GM12878 (cell line): ENCODE measurements around the gene CRIM1. TPM values are rescaled to one million over a fixed set of nuclear protein-coding genes. Genes with fewer than 3 reads are reported as not detected.

Experiments used
- ATAC-seq: fragments of 200-7000 bp; cut with Tn5 transposase; 3 replicates; pipeline ENCODE4 v1.9.1; 2020; ENCODE audit warnings: mild to moderate bottlenecking, moderate library complexity
- BruUV-seq: library from RNA; stranded (reverse); fragments of 400-500 nt; replicated peaks from 2 replicates; lab custom pipeline; 2021; lab: Mats Ljungman, UMichigan
- CTCF ChIA-PET: fragments of 300-600 bp; sonication (Branson Sonifier 250); formaldehyde crosslinking; extraction: SDS; loops from one replicate; lab custom pipeline; 2021; ENCODE audit warnings: inconsistent platforms; lab: Yijun Ruan, JAX
- POLR2A ChIA-PET: fragments of 350-600 bp; formaldehyde crosslinking; extraction: SDS; loops from one replicate; lab custom pipeline; 2021; ENCODE audit warnings: inconsistent platforms; lab: Charles Lee
- RAD21 ChIA-PET: fragments of 300-600 bp; sonication (Branson Sonifier 250); formaldehyde crosslinking; loops from one replicate; lab custom pipeline; 2023; ENCODE audit warnings: antibody characterized with exemption; ENCODE audit not compliant: unreplicated experiment; lab: Charles Lee
- SMC1A ChIA-PET: fragments of 300-600 bp; sonication (Branson Sonifier 250); formaldehyde crosslinking; loops from one replicate; lab custom pipeline; 2023; ENCODE audit not compliant: unreplicated experiment, uncharacterized antibody; lab: Charles Lee
- DNase-seq: peaks from one replicate; pipeline ENCODE4 v3.0.0-alpha.2; 2011; ENCODE audit warnings: low read depth, low spot score
- FAIRE-seq: peaks from 3 replicates; lab custom pipeline; 2011; peaks lifted over from hg19 to GRCh38; lab: Jason Lieb, UNC
- H2AFZ ChIP-seq: 2 replicates; pipeline ENCODE4 v1.6.0; 2011; ENCODE audit warnings: low read depth, low read length, control low read depth; ENCODE audit not compliant: control insufficient read depth
- H3K27ac ChIP-seq: 2 replicates; pipeline ENCODE4 v1.5.1; 2011; ENCODE audit warnings: control low read depth; ENCODE audit not compliant: control insufficient read depth, insufficient read depth
- H3K27me3 ChIP-seq, 2 experiments: replicated peaks in 1 of 2; 2 replicates each; pipeline versions ENCODE4 v1.6.0 to v1.6.1; 2011; ENCODE audit warnings: low read length in 1 of 2; ENCODE audit not compliant: control insufficient read depth in 2 of 2, insufficient read depth in 2 of 2
- H3K36me3 ChIP-seq, 2 experiments: 2 replicates each; pipeline ENCODE4 v1.5.1; 2011; ENCODE audit warnings: low read length in 1 of 2; ENCODE audit not compliant: control insufficient read depth in 2 of 2, insufficient read depth in 2 of 2
- H3K4me1 ChIP-seq: 2 replicates; pipeline ENCODE4 v1.6.1; 2011; ENCODE audit warnings: mild to moderate bottlenecking, low read length, moderate library complexity, mixed read lengths; ENCODE audit not compliant: control insufficient read depth, insufficient read depth
- H3K4me2 ChIP-seq: 2 replicates; pipeline ENCODE4 v1.6.0; 2011; ENCODE audit warnings: control low read depth; ENCODE audit not compliant: control insufficient read depth, insufficient read depth
- H3K4me3 ChIP-seq: fragments of 200-600 bp; sonication (generic); 2 replicates; pipeline ENCODE4 v1.5.1; 2016
- H3K79me2 ChIP-seq: 2 replicates; pipeline ENCODE4 v1.6.0; 2011; ENCODE audit warnings: low read length; ENCODE audit not compliant: control insufficient read depth, insufficient read depth
- H3K9ac ChIP-seq: 2 replicates; pipeline ENCODE4 v1.8.0; 2011; ENCODE audit warnings: low read length, control low read depth, mixed read lengths; ENCODE audit not compliant: control insufficient read depth, insufficient read depth
- H3K9me3 ChIP-seq: replicated peaks from 3 replicates; pipeline ENCODE4 v1.5.1; 2011; ENCODE audit warnings: mild to moderate bottlenecking, low read length; ENCODE audit not compliant: control insufficient read depth, insufficient read depth
- H4K20me1 ChIP-seq: 2 replicates; pipeline ENCODE4 v1.6.0; 2011; ENCODE audit not compliant: control insufficient read depth, insufficient read depth
- BMI1 ChIP-seq: fragments of 450-650 bp; IDR thresholded peaks from 2 replicates; pipeline ENCODE4 v1.6.1; 2016; ENCODE audit warnings: mild to moderate bottlenecking, moderate library complexity, borderline replicate concordance
- CEBPB ChIP-seq, 2 experiments: fragments of 150-350 bp in 1 of 2; IDR thresholded peaks; 2 replicates each; pipeline ENCODE4 v1.6.1; 2012 to 2014; ENCODE audit warnings: low read depth in 2 of 2, low read length in 2 of 2, borderline replicate concordance in 1 of 2, inconsistent platforms in 1 of 2
- CREB1 ChIP-seq: IDR thresholded peaks from 2 replicates; pipeline ENCODE4 v1.6.1; 2012; ENCODE audit warnings: low read depth, mild to moderate bottlenecking, inconsistent platforms
- E2F8 ChIP-seq: fragments of 450-650 bp; IDR thresholded peaks from 2 replicates; pipeline ENCODE4 v1.6.1; 2018; ENCODE audit warnings: mild to moderate bottlenecking, low read depth, moderate library complexity; ENCODE audit not compliant: partially characterized antibody
- EED ChIP-seq: sonication (generic); IDR thresholded peaks from 2 replicates; pipeline ENCODE4 v1.6.1; 2016; ENCODE audit warnings: antibody characterized with exemption, low read depth
- GABPA ChIP-seq: IDR thresholded peaks from 2 replicates; pipeline ENCODE4 v1.6.1; 2014; ENCODE audit warnings: antibody characterized with exemption, low read depth, mild to moderate bottlenecking, inconsistent platforms
- IKZF2 ChIP-seq, 2 experiments: fragments of 450-650 bp; IDR thresholded peaks; 2 replicates each; pipeline ENCODE4 v1.6.1; 2017; ENCODE audit warnings: mild to moderate bottlenecking in 2 of 2, moderate library complexity in 2 of 2
- MEF2A ChIP-seq: IDR thresholded peaks from 2 replicates; pipeline ENCODE4 v1.6.1; 2011; ENCODE audit warnings: low read depth, mild to moderate bottlenecking, low read length, moderate library complexity; ENCODE audit not compliant: insufficient read depth
- RAD51 ChIP-seq: fragments of 450-650 bp; IDR thresholded peaks from 2 replicates; pipeline ENCODE4 v1.6.1; 2016; ENCODE audit warnings: moderate library complexity, mild to moderate bottlenecking, inconsistent platforms
- RUNX3 ChIP-seq: IDR thresholded peaks from 2 replicates; pipeline ENCODE4 v1.6.1; 2012; ENCODE audit warnings: low read length, inconsistent platforms
- SPI1 ChIP-seq: IDR thresholded peaks from 2 replicates; pipeline ENCODE4 v1.6.1; 2011; ENCODE audit warnings: low read depth, mild to moderate bottlenecking, low read length, moderate library complexity, borderline replicate concordance; ENCODE audit not compliant: insufficient read depth
- WGBS: methylation state at CpG from one replicate; pipeline ENCODE4 v1.1.6; 2016; ENCODE audit warnings: low lambda C conversion rate; ENCODE audit not compliant: insufficient replicate concordance, insufficient coverage; ENCODE audit errors: missing lambda C conversion rate; 5-methylcytosine and 5-hydroxymethylcytosine counted together
- in situ Hi-C: fragments of 300-500 bp; cut with MboI; formaldehyde crosslinking; loops from 9 replicates; pipeline ENCODE4 v1.14.3; 2018; ENCODE audit warnings: mixed read lengths
- intact Hi-C: fragments of 100-400 bp; cut with micrococcal nuclease; formaldehyde crosslinking; loops from one replicate; pipeline ENCODE4 v1.14.2; 2022; ENCODE audit not compliant: unreplicated experiment
- polyA plus RNA-seq, 11 experiments: library from polyadenylated mRNA; depleted of rRNA in 4 of 11; unstranded in 6 of 11; stranded (reverse) in 5 of 11; fragments of >200 nt; fragmentation: Nextera tagmentation in 4 of 11; fragmentation: Illumina TruSeq in 1 of 11; extraction: Ambion mirVana in 4 of 11; extraction: Trizol in 1 of 11; gene quantifications; 1 replicate in 1 of 11; 2 replicates in 10 of 11; pipeline versions ENCODE4 v1.2.1 to v1.2.3, GENCODE V29; 2011 to 2016; ENCODE audit warnings: inconsistent platforms in 2 of 11, missing spikeins in 2 of 11, low read depth in 1 of 11
- total RNA-seq, 4 experiments: library from RNA; depleted of rRNA in 3 of 4; stranded (reverse); fragments of >200 nt in 3 of 4; fragmentation: Illumina TruSeq in 1 of 4; extraction: Trizol in 1 of 4; gene quantifications; 2 replicates each; pipeline versions ENCODE4 v1.2.1 to v1.2.3, GENCODE V29; 2013 to 2021
- TF ChIP-seq, protein P1 (sequence below): IDR thresholded peaks from 2 replicates; pipeline ENCODE4 v1.6.1; 2012; ENCODE audit warnings: low read length, inconsistent platforms
- TF ChIP-seq, protein P2 (sequence below), 3 experiments: IDR thresholded peaks in 2 of 3; conservative IDR thresholded peaks in 1 of 3; 2 replicates each; pipeline ENCODE4 v1.5.1; 2011; ENCODE audit warnings: low read depth in 3 of 3, low read length in 3 of 3, mild to moderate bottlenecking in 3 of 3, control low read depth in 2 of 3, moderate library complexity in 2 of 3, inconsistent platforms in 1 of 3, mixed read lengths in 1 of 3; ENCODE audit not compliant: control insufficient read depth in 2 of 3, insufficient read depth in 1 of 3; ENCODE audit errors: extremely low read depth in 1 of 3

Gene CRIM1
- total and polyA plus RNA-seq, 10 of the 15 experiments (the other 5 are each of a cell fraction or from before 2014, with no cell fraction given): 0.42 to 7.4 (median 3.1) TPM

GRCh38 chr2:36530178-36530982 is 174.8 kb downstream of the CRIM1 start (continued):
- no peak for TF ChIP-seq E2F8
- 0 out of 2 replicates have a peak, but pooled peaks have one; percentile 33 for TF ChIP-seq SPI1
- TF ChIP-seq IKZF2 (IDR thresholded peaks at IDR 0.05): peak; percentile 59 to 70; a peak in 2 of 4 replicates
- TF ChIP-seq, protein P1, sequence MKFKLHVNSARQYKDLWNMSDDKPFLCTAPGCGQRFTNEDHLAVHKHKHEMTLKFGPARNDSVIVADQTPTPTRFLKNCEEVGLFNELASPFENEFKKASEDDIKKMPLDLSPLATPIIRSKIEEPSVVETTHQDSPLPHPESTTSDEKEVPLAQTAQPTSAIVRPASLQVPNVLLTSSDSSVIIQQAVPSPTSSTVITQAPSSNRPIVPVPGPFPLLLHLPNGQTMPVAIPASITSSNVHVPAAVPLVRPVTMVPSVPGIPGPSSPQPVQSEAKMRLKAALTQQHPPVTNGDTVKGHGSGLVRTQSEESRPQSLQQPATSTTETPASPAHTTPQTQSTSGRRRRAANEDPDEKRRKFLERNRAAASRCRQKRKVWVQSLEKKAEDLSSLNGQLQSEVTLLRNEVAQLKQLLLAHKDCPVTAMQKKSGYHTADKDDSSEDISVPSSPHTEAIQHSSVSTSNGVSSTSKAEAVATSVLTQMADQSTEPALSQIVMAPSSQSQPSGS: peak; percentile 19; the same call in 1 of the 2 replicates
- TF ChIP-seq RAD51: peak; percentile 93

GRCh38 chr2:36530983-36531354 is 175.4 kb downstream of the CRIM1 start:
- RAD21 ChIA-PET: interaction anchor here (0.7 to 1.5 kb wide), 2 partner anchors 17 to 178 kb away, joined by 3 read pairs; no protein-coding TSS in a partner anchor
- intact Hi-C loops: loop anchor here (2.0 kb wide), 1 partner anchor 66 kb away; no protein-coding TSS in a partner anchor
- 27% methylated on average over 3 of the region's 3 CpGs for WGBS
- peak overlapping the region; percentile 57 for H3K4me2 ChIP-seq
- CTCF ChIA-PET: interaction anchor here (0.6 to 2.1 kb wide), 4 partner anchors 10 to 178 kb away, joined by 3 to 5 read pairs (median 3); no protein-coding TSS in a partner anchor
- in situ Hi-C loops: no loop called here
- H4K20me1 ChIP-seq: no peaks in the 10 kb centered on the region
- peak; percentile 35 for ATAC-seq
- no peaks in the 10 kb centered on the region for H3K79me2 ChIP-seq
- no peak for FAIRE-seq
- H2AFZ ChIP-seq: no peak overlapping the region
- POLR2A ChIA-PET: no interaction called here
- SMC1A ChIA-PET: interaction anchor here (1.2 to 2.2 kb wide), 2 partner anchors 26 to 117 kb away, joined by 3 to 4 read pairs; no protein-coding TSS in a partner anchor
- peaks cover 24% of the 10 kb centered on the region for H3K4me1 ChIP-seq
- H3K36me3 ChIP-seq: no peaks in the 10 kb centered on the region
- H3K9ac ChIP-seq: no peak overlapping the region
- H3K27ac ChIP-seq: no peak overlapping the region
- no peaks in the 10 kb centered on the region for H3K27me3 ChIP-seq
- H3K4me3 ChIP-seq: no peak overlapping the region
- H3K9me3 ChIP-seq: no peaks in the 10 kb centered on the region
- no TSS peak for BruUV-seq
- peak; percentile 38; the same call in 1 of the 2 replicates for TF ChIP-seq MEF2A
- TF ChIP-seq SPI1: peak; percentile 31; the same call in 1 of the 2 replicates
- peak; percentile 39; the same call in 1 of the 2 replicates for TF ChIP-seq RUNX3
- TF ChIP-seq, protein P2, sequence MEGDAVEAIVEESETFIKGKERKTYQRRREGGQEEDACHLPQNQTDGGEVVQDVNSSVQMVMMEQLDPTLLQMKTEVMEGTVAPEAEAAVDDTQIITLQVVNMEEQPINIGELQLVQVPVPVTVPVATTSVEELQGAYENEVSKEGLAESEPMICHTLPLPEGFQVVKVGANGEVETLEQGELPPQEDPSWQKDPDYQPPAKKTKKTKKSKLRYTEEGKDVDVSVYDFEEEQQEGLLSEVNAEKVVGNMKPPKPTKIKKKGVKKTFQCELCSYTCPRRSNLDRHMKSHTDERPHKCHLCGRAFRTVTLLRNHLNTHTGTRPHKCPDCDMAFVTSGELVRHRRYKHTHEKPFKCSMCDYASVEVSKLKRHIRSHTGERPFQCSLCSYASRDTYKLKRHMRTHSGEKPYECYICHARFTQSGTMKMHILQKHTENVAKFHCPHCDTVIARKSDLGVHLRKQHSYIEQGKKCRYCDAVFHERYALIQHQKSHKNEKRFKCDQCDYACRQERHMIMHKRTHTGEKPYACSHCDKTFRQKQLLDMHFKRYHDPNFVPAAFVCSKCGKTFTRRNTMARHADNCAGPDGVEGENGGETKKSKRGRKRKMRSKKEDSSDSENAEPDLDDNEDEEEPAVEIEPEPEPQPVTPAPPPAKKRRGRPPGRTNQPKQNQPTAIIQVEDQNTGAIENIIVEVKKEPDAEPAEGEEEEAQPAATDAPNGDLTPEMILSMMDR (IDR thresholded peaks at IDR 0.05 in 2 of 3, conservative IDR thresholded peaks at IDR 0.05 in 1 of 3; ENCODE audit: control insufficient read depth in 2 of 3, extremely low read depth in 1 of 3, insufficient read depth in 1 of 3, low read depth in 3 of 3, low read length in 3 of 3): 0 out of 6 replicates have a peak, but pooled peaks of 1 of the 3 experiments have one; percentile 1
- no peak for TF ChIP-seq BMI1
- peak; percentile 45; the same call in 1 of the 2 replicates for TF ChIP-seq GABPA
- TF ChIP-seq CEBPB (IDR thresholded peaks at IDR 0.05; ENCODE audit: borderline replicate concordance in 1 of 2, low read depth in 2 of 2, low read length in 2 of 2): no peak
- peak; percentile 70; the same call in 1 of the 2 replicates for TF ChIP-seq CREB1
- TF ChIP-seq EED: 0 out of 2 replicates have a peak, but pooled peaks have one; percentile 9
- DNase-seq: no peak
